ENCODE results near the gene PLPP1.
A peak's percentile ranks its signal among the peaks of the same experiment; 100 is the strongest.

The PLPP1 gene

GRCh38 chr5:55413644-55414043, 121.1 kb downstream of the PLPP1 start:
- TF ChIP-seq, protein P1, sequence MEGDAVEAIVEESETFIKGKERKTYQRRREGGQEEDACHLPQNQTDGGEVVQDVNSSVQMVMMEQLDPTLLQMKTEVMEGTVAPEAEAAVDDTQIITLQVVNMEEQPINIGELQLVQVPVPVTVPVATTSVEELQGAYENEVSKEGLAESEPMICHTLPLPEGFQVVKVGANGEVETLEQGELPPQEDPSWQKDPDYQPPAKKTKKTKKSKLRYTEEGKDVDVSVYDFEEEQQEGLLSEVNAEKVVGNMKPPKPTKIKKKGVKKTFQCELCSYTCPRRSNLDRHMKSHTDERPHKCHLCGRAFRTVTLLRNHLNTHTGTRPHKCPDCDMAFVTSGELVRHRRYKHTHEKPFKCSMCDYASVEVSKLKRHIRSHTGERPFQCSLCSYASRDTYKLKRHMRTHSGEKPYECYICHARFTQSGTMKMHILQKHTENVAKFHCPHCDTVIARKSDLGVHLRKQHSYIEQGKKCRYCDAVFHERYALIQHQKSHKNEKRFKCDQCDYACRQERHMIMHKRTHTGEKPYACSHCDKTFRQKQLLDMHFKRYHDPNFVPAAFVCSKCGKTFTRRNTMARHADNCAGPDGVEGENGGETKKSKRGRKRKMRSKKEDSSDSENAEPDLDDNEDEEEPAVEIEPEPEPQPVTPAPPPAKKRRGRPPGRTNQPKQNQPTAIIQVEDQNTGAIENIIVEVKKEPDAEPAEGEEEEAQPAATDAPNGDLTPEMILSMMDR (IDR thresholded peaks at IDR 0.05; ENCODE audit: low read depth, low read length), result no peak
- in situ Hi-C loops (cut with HindIII; ENCODE audit: low sequenced_read_pairs), result no loop called here
- no peak overlapping the region for H3K4me3 ChIP-seq (ENCODE audit: low read depth, low read length)
- no peak for DNase-seq (ENCODE audit: low read depth, low spot score)

DNA sequence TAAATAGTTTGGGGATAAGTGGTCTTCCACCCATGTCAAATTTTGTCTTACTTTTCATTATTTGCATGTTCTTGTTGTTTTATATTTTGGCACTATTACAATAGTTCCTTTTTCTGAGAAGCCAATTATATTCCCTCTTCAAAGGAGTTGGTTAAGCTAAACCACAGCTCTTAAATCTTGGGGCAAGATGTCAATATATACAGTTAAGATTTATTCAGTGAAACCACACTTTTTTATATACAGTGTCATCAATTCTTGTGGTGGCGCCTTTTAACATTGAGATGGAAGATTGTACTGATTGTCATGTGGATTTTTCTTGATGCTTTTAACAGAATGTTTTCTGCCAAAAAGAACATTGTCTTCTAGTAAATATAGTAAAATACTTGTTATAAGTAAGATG, 122.9 kb downstream of the PLPP1 start:
- DNase-seq (ENCODE audit: low read depth, low spot score), result no peak
- no peak overlapping the region for H3K4me3 ChIP-seq (ENCODE audit: low read depth, low read length)
- in situ Hi-C loops (cut with HindIII; ENCODE audit: low sequenced_read_pairs), result no loop called here
- TF ChIP-seq, protein P1 (IDR thresholded peaks at IDR 0.05; ENCODE audit: low read depth, low read length), result no peak

- DNase-seq (ENCODE audit: low read depth, low spot score), result no peak
- H3K4me3 ChIP-seq (ENCODE audit: low read depth, low read length), result no peak overlapping the region
- in situ Hi-C loops (cut with HindIII; ENCODE audit: low sequenced_read_pairs), result no loop called here
- TF ChIP-seq, protein P1 (IDR thresholded peaks at IDR 0.05; ENCODE audit: low read depth, low read length), result no peak
Observed at GRCh38 chr5:55410845-55411244, 123.9 kb downstream of the PLPP1 start.

GRCh38 chr5:55409775-55410174, 125.0 kb downstream of the PLPP1 start:
- no peak for DNase-seq (ENCODE audit: low read depth, low spot score)
- no peak overlapping the region for H3K4me3 ChIP-seq (ENCODE audit: low read depth, low read length)
- in situ Hi-C loops (cut with HindIII; ENCODE audit: low sequenced_read_pairs), result no loop called here
- TF ChIP-seq, protein P1 (IDR thresholded peaks at IDR 0.05; ENCODE audit: low read depth, low read length), result no peak

DNA sequence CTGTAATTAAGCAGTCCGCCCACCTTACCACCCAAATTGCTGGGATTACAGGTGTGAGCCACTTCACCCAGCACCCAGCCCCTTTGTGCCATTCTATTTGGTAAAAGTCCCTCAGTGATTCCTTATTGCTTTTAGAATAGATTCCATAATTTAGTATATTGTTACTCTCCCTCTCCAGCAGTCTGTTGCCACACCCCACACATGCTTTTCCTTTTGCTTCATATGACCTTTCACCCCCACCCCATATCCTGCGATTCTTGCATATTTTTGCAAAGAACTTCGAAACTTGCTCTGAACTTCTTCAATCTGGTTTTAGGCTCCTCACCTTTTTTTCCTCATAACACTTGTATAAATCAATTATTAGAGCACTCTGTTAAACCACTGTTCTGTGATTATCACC, 126.8 kb downstream of the PLPP1 start:
- in situ Hi-C loops (cut with HindIII; ENCODE audit: low sequenced_read_pairs), result no loop called here
- TF ChIP-seq, protein P1 (IDR thresholded peaks at IDR 0.05; ENCODE audit: low read depth, low read length), result no peak
- no peak overlapping the region for H3K4me3 ChIP-seq (ENCODE audit: low read depth, low read length)
- DNase-seq (ENCODE audit: low read depth, low spot score), result no peak

GRCh38 chr5:55407059-55407684, 127.6 kb downstream of the PLPP1 start:
- DNase-seq (ENCODE audit: low read depth, low spot score), result peak; percentile 52
- in situ Hi-C loops (cut with HindIII; ENCODE audit: low sequenced_read_pairs), result no loop called here
- TF ChIP-seq, protein P1 (IDR thresholded peaks at IDR 0.05; ENCODE audit: low read depth, low read length), result peak; percentile 80
- no peak overlapping the region for H3K4me3 ChIP-seq (ENCODE audit: low read depth, low read length)
